Measurements from ENCODE around the gene SLC13A4.
A peak's percentile ranks its signal among the peaks of the same experiment; 100 is the strongest.
"Not testable (repeated sequence)": the region's sequence is repeated elsewhere in the genome, so short reads cannot be mapped to it uniquely, and the experiment has no call there.

Gene SLC13A4, protein sequence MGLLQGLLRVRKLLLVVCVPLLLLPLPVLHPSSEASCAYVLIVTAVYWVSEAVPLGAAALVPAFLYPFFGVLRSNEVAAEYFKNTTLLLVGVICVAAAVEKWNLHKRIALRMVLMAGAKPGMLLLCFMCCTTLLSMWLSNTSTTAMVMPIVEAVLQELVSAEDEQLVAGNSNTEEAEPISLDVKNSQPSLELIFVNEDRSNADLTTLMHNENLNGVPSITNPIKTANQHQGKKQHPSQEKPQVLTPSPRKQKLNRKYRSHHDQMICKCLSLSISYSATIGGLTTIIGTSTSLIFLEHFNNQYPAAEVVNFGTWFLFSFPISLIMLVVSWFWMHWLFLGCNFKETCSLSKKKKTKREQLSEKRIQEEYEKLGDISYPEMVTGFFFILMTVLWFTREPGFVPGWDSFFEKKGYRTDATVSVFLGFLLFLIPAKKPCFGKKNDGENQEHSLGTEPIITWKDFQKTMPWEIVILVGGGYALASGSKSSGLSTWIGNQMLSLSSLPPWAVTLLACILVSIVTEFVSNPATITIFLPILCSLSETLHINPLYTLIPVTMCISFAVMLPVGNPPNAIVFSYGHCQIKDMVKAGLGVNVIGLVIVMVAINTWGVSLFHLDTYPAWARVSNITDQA

DNA sequence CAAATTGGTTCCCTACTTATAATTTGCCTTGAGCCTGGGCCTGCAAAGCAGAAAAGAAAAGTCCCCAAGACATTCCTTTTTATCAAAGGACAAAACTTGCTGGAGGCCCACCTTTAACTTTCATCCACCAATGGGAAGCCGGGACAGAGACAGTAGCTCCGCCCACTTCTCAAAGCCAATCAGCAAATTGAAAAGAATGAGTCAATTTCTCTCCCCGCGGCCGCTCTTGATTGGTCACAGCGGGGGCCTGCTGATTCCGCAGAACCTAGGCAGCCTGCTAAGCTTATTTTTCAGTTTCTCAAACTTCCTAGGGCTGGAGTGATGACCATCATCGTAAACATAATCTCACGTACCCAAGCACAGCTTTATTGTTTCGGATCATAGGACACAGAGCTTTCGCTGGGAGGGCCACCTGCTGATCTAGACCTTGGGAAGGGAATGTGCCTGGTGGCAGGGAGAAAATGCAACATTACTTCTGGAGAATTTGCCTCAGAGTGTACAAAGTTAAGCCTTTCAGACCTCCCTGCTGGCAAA is at the start of gene SLC13A4:
Gene SLC13A4, minus strand, starts transcription at position 51 of the 534 bp plus-strand sequence. CDS start 690 bp downstream, outside the sequence.
- DNase-seq: no peak
- H3K36me3 Mint-ChIP-seq: no peaks in the 10 kb centered on the region
- H3K27ac Mint-ChIP-seq: no peak within 1 kb of the TSS
- no peaks in the 10 kb centered on the region for H3K9me3 Mint-ChIP-seq
- no peak within 1 kb of the TSS for H3K4me3 Mint-ChIP-seq
- no peaks in the 10 kb centered on the region for H3K4me1 Mint-ChIP-seq
- ATAC-seq (replicated peaks): no peak
- peaks cover 11 to 20% of the 10 kb centered on the region in 2 donors for H3K27me3 Mint-ChIP-seq

DNA sequence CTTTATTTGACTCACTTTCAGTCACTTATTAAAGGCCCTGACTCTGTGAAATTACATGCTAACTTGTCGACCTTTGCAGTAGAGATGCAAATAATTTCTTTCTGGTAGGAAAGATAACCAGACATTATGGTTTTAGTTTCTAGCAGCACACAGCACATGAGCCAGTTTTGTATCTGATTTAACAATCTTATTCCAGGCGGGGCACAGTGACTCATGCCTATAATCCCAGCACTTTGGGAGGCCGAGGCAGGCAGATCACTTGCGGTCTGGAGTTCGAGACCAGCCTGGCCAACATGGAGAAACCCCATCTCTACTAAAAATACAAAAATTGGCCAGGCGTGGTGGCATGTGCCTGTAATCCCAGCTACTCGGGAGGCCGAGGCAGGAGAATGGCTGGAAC is 47.9 kb upstream of the SLC13A4 start:
- not testable (repeated sequence) for H3K4me3 Mint-ChIP-seq; ATAC-seq (replicated peaks); H3K9me3 Mint-ChIP-seq; H3K36me3 Mint-ChIP-seq; H3K4me1 Mint-ChIP-seq; DNase-seq; H3K27ac Mint-ChIP-seq
- H3K27me3 Mint-ChIP-seq: peaks cover 8 to 16% of the 10 kb centered on the region in 2 donors

DNA sequence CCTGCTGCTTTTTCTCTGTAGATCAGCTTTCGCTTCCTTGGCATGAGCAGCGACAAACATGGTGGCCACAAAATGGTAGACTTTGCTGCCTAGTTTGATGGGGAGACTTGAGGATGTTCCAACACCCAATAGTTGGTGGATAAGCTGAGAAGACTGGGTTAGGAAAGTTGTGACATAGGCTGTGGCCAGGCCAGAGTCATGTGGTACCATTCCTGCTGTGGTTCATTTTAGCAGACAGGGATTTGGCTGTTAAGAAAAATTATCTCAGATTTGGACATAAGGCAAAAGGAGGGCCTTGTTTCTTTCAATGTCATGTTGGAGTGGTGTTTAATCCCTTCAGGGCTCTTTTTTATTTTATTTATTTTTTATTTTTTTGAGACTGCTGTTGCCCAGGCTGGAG is 47.2 kb upstream of the SLC13A4 start:
- peaks cover 4 to 9% of the 10 kb centered on the region in 2 donors for H3K9me3 Mint-ChIP-seq
- H3K4me3 Mint-ChIP-seq: no peak overlapping the region
- H3K27ac Mint-ChIP-seq: no peak overlapping the region
- peaks cover 9 to 21% of the 10 kb centered on the region in 2 donors for H3K27me3 Mint-ChIP-seq
- ATAC-seq (replicated peaks) (no peak), DNase-seq (no peak)
- no peaks in the 10 kb centered on the region for H3K4me1 Mint-ChIP-seq
- H3K36me3 Mint-ChIP-seq: no peaks in the 10 kb centered on the region

DNA sequence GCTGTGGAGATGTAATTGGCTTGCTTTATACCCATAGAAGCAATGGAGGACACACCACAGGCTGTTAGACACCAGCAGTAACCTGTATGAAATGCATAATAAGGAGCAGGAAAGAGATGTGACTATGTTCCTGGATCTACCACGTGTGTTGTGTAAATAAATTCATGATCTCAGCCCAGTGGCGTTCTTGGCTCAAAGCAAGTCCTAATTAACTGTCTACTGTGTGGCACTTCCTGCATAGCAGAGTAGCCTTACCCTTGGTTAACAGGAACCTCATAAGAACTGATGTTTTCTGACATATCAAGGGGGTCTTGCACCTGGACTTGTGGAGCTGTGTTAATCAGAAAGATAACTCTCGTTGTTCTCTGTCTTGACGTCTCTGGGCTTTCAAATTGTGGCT is 46.3 kb upstream of the SLC13A4 start:
- Mint-ChIP-seq H3K27ac (no peak overlapping the region), H3K4me1 (no peaks in the 10 kb centered on the region), H3K36me3 (no peaks in the 10 kb centered on the region), H3K27me3 (peaks cover 15 to 23% of the 10 kb centered on the region in 2 donors), H3K4me3 (no peak overlapping the region), H3K9me3 (peaks cover 4 to 9% of the 10 kb centered on the region in 2 donors)
- no peak for DNase-seq
- no peak for ATAC-seq (replicated peaks)

DNA sequence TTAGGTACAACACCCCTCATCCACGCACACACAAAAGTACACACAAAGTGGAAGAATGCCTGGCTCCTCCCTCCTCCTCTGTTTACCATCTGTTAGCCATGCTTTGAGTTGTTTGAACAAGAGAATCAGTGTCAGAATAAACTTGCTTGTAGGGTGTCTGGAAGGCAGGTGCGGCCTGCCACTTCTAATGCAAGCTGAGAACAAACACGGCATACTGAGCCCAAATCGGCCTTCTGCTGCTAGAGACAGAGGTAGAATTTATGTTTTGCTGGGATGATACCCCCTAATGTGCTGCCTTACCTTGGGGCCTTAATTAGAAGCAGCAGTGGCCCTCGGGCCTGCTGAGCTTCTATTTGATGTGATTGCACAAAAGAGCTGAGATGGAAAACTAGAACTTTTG is 45.5 kb upstream of the SLC13A4 start:
- H3K36me3 Mint-ChIP-seq: no peaks in the 10 kb centered on the region
- ATAC-seq (replicated peaks) (no peak), DNase-seq (no peak)
- H3K27me3 Mint-ChIP-seq: peaks cover 11 to 19% of the 10 kb centered on the region in 2 donors
- H3K27ac Mint-ChIP-seq: no peak overlapping the region
- no peak overlapping the region for H3K4me3 Mint-ChIP-seq
- no peaks in the 10 kb centered on the region for H3K4me1 Mint-ChIP-seq
- H3K9me3 Mint-ChIP-seq: peaks cover 4 to 6% of the 10 kb centered on the region in 2 donors

DNA sequence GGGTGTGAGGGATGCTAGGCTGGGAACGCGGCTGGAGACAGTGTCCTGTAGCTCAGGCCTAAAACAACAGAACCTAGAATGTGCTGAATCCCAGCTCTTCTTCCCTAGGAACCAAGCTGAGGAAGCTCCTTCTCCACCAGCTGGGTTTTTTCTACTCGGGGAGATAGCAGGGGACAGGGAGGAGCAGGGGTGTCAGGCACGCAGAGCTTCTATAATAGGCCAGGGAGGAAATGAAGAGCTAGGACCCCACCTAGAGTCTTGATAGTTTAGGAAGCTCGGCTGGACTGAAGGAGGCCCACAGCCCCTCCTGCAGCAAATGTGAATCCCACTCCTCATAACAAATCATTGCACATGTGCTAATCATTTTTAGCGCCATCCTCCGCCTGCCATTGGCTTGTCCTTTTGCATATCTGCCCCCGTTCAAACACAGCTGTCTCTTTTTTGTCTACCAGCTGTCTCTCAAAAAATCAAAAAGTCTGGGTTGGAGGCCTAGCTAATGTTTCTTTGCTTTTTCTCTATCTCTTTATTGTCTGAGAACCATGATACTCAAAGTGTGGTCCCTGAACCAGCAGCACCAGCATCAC is 44.7 kb upstream of the SLC13A4 start:
- no peak overlapping the region for H3K4me3 Mint-ChIP-seq
- no peak for ATAC-seq (replicated peaks)
- H3K4me1 Mint-ChIP-seq: no peaks in the 10 kb centered on the region
- no peaks in the 10 kb centered on the region for H3K9me3 Mint-ChIP-seq
- H3K27me3 Mint-ChIP-seq: peaks cover 11 to 16% of the 10 kb centered on the region in 2 donors
- no peak for DNase-seq
- H3K27ac Mint-ChIP-seq: no peak overlapping the region
- no peaks in the 10 kb centered on the region for H3K36me3 Mint-ChIP-seq

DNA sequence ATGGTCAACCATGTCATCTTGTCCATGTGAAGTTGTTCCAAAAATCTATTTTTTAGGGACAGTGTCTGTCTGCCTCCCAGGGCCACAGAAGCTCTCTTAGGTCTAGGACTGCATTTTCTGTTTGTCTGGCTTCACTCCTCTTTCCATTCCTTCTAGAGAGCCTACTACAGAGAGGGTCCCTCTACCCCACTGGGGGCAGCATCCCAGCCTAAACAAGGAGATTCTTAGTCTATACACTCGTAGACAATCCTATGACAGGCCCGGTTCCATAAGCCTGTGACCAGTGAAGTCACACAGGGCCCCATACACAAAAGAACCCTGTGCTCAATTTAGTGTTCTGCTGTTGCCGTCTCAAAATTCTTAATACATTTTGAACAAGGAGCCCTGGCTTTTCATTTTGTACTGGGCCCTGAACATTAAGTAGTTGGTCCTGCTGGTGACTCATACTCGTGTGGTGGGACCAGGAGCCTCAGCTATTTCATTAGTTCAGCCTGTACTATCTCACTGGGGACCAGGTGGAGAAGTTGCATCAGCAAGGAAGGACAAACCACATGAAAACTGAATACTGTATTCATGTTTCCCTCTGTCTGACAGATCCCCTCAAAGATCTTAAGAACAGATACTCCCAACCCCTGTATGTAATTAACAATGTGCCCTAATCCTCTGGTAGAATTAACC is 44.1 kb upstream of the SLC13A4 start:
- Mint-ChIP-seq H3K4me3 (no peak overlapping the region), H3K9me3 (no peaks in the 10 kb centered on the region), H3K27me3 (peaks cover 11 to 22% of the 10 kb centered on the region in 2 donors), H3K4me1 (no peaks in the 10 kb centered on the region), H3K36me3 (no peaks in the 10 kb centered on the region), H3K27ac (no peak overlapping the region)
- ATAC-seq (replicated peaks) (no peak), DNase-seq (no peak)

DNA sequence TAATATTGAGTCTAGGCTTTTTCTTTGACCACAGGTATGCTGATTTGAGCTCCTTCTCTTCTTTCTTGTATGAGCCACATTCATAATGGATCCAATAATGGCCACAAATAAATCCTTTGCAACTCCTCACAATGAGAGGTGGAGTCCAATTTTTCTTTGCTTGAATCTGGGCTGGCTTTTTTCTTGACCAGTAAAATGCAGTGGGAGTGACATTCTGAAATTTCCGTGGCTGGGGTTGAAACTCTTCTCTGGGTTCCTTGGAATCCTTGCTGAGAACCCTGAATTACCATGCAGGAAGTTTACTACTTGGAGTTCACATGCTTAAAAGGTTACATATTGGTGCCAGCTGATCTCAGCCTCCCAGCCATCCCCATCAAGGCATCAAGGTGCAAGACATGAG is 43.1 kb upstream of the SLC13A4 start:
- no peak for ATAC-seq (replicated peaks)
- no peak for DNase-seq
- no peak overlapping the region for H3K4me3 Mint-ChIP-seq
- no peak overlapping the region for H3K27ac Mint-ChIP-seq
- H3K9me3 Mint-ChIP-seq: no peaks in the 10 kb centered on the region
- no peaks in the 10 kb centered on the region for H3K4me1 Mint-ChIP-seq
- H3K36me3 Mint-ChIP-seq: no peaks in the 10 kb centered on the region
- H3K27me3 Mint-ChIP-seq: peaks cover 11 to 24% of the 10 kb centered on the region in 2 donors

DNA sequence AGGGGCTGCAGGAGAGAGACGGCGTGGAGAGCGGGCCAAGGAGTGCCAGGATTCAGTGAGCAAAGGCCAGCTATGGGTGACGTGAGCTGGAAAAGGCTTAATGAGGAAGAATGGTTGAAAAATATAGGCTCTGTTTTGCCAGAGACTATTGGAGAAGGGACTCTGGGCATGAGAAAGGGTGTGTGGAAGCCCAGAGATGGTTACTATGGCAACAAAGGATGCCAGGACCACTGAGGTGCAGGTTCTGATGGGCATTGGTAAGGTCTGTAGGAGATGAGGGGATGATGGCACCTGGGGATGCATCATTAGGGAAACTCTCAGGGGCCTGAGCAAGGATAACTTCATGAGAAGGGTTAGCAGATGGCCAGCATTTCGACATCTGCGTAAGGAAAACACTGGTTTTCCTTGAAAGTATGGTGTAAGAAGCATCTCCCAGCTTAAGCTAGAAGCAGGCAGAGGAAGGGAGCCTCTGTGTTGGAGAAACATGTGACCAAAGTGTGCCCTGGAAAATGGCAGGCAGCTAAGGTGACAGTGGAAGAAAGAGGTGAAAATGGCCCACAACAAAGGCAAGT is 42.2 kb upstream of the SLC13A4 start:
- Mint-ChIP-seq H3K36me3 (no peaks in the 10 kb centered on the region), H3K9me3 (no peaks in the 10 kb centered on the region), H3K4me1 (no peaks in the 10 kb centered on the region), H3K4me3 (no peak overlapping the region), H3K27me3 (peaks cover 11 to 22% of the 10 kb centered on the region in 2 donors), H3K27ac (peak overlapping the region; percentile 15)
- DNase-seq (no peak), ATAC-seq (replicated peaks) (no peak)

DNA sequence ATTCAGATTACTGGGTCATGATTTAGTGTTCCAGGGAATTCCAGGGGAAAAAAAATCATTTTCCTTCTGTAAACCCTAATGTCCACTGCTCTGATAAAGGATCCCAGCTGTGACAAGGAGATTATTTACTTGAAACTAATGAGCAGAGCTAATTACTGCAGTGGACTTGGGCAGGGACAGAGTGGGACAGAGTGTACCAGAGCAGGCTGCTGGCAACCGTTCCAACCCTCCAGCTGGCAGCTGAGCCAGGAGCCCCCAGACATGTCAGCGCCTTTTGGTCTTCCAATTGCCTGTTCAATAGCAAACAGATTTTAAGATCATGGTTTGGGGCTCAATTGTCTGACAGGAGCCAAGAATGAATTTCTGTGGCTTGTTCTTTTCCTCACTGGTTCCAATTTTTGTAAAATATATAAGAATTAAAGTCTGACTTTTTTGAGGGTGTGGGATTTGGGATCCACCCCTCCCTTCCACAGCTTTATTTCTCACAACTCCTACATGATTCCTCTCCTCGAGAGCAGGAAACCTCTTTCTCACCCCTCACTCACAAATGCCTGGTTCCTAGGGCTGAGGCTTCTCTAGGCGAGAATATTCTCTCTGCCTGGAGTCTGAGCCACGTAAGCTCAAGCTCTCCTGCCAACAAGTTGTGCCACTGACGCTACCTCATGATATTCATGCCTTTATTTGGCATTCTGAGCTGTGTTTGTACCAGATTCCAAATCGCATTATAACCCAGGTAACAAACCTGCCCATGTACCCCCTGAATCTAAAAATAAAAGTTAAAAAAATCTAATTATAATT is 41.2 kb upstream of the SLC13A4 start:
- peaks cover 16 to 27% of the 10 kb centered on the region in 2 donors for H3K27me3 Mint-ChIP-seq
- no peaks in the 10 kb centered on the region for H3K36me3 Mint-ChIP-seq
- no peaks in the 10 kb centered on the region for H3K4me1 Mint-ChIP-seq
- H3K27ac Mint-ChIP-seq: no peak overlapping the region
- H3K4me3 Mint-ChIP-seq: no peak overlapping the region
- DNase-seq (no peak), ATAC-seq (replicated peaks) (no peak)
- no peaks in the 10 kb centered on the region for H3K9me3 Mint-ChIP-seq

DNA sequence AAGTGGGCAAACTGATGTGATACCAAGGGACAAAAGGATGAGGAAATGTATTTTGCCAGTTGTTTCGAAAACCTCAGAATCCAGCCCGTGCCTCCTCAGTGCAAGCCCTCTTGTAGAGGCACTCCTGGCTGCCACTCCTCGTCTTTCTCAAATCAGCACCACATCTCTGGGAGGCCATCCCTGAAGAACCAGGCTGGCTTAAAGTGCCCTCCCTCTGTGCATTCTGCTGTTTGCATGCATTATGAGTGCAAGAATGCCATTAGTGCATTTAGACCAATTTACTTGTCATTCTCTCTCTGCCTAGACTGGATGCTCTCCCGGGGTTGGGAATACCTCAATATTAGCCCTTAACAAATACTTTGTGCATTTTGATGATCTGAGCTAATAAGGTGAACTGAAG is 40.5 kb upstream of the SLC13A4 start:
- H3K4me1 Mint-ChIP-seq: no peaks in the 10 kb centered on the region

DNA sequence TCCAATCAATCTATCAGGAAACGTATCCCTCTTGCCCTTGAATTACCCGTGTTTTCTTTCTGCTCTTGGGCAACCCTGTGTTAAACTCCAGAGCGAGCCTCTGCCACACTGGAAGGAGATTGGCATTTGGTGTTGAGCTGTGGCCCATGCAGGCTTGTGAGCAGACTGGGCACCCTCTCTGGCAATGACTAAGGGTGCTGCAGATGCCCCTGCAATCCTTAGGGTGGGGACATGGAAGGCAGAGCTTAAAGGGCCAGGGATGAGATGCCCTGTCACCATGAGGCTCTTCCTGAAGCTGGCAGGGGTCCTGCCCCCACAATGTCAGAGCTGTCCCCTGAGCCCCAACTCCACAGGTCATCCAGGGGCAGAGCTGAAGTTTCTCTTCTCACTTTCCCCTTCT is 40.1 kb upstream of the SLC13A4 start:
- Mint-ChIP-seq H3K36me3 (no peaks in the 10 kb centered on the region), H3K4me1 (no peaks in the 10 kb centered on the region), H3K9me3 (no peaks in the 10 kb centered on the region), H3K4me3 (no peak overlapping the region), H3K27ac (no peak overlapping the region), H3K27me3 (peaks cover 21 to 32% of the 10 kb centered on the region in 2 donors)
- DNase-seq (no peak), ATAC-seq (replicated peaks) (no peak)

More for the DNA sequence above, 40.5 kb upstream of the SLC13A4 start:
- H3K27me3 Mint-ChIP-seq: peaks cover 21 to 32% of the 10 kb centered on the region in 2 donors
- no peak overlapping the region for H3K27ac Mint-ChIP-seq
- DNase-seq (no peak), ATAC-seq (replicated peaks) (no peak)
- no peak overlapping the region for H3K4me3 Mint-ChIP-seq
- no peaks in the 10 kb centered on the region for H3K9me3 Mint-ChIP-seq
- H3K36me3 Mint-ChIP-seq: no peaks in the 10 kb centered on the region

DNA sequence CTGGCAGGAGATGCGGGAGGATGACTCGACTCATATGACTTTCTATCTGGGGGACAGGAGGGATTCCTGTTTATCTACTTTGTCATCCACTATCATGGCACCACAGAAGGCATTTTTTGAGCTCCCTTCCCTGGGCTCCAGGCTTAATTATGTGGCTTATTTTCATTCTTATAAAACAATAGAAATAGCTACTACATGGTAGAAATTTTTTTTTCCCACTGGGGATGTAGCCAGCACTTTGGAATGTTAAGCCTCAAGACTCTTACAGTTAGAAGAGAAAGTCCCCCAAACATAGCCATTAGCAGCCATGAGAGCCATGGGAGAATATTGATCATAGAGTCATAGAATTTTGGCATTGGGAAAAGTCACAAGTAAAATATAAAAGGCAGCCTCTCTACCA is 35.3 kb upstream of the SLC13A4 start:
- DNase-seq (no peak), ATAC-seq (replicated peaks) (no peak)
- Mint-ChIP-seq H3K4me3 (no peak overlapping the region), H3K36me3 (no peaks in the 10 kb centered on the region), H3K4me1 (peaks cover 0 to 8% of the 10 kb centered on the region in 2 donors), H3K9me3 (no peaks in the 10 kb centered on the region), H3K27ac (no peak overlapping the region), H3K27me3 (peaks cover 23 to 44% of the 10 kb centered on the region in 2 donors)
